Fibroblast of skin of back (primary cell): Measurements from ENCODE around the gene RAB34. TPM values are rescaled to one million over a fixed set of nuclear protein-coding genes. Genes with fewer than 3 reads are reported as not detected.

Experiments
- DNase-seq: peaks from one replicate; pipeline ENCODE4 v3.0.0-alpha.2; 2013
- polyA plus RNA-seq, 2 experiments: library from polyadenylated mRNA; unstranded; fragments of 120-200 nt; gene quantifications; one replicate each; pipeline ENCODE4 v1.2.1, GENCODE V29; 2013; ENCODE audit not compliant: insufficient read length in 2 of 2

The RAB34 gene, protein sequence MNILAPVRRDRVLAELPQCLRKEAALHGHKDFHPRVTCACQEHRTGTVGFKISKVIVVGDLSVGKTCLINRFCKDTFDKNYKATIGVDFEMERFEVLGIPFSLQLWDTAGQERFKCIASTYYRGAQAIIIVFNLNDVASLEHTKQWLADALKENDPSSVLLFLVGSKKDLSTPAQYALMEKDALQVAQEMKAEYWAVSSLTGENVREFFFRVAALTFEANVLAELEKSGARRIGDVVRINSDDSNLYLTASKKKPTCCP
- polyA plus RNA-seq (2013, experiment 1 of 2; ENCODE audit: insufficient read length) = 230 TPM
- 181 TPM for polyA plus RNA-seq (2013, experiment 2 of 2; ENCODE audit: insufficient read length)

DNA sequence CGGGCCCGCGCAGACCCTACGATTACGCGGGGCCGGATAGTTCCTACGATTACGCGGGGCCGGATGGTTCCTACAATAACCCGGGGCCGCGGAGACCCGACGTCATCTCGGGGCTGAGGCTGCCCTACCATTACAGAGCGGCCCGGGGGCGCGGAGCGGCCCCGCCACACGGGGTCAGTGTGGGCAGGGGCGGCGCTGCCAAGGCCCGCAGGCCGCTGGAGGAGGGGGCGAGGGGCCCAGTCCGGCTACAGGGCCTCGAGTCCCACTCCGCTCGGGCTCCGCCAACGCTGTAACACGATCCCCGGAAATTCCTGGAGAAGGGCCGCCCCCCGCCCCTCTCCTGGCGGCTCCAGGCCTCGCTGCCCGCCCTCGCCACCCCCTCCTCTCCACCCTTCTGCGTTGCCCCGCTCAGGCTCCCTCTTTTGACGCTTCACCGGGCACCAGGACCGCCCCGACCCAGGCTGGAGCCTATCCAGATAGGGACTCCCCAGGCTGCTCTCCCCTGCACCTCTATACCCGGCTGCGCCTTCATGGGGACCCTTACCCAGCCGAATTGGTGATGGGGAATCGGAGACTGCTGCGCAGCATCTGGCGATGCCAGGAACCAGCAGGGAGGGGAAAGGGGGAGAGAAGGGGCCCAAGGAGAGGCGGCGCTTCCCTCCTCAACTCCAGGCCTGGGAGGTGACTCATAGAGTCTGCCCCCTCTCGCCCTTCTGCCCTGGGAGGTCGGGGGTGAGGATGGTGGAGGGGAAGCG, at the start of gene RAB34:
Gene RAB34 (minus strand): TSS at position 291 of the 755 bp plus-strand sequence. CDS start 602 bp downstream, outside the sequence.
- DNase-seq = peak; percentile 94

DNA sequence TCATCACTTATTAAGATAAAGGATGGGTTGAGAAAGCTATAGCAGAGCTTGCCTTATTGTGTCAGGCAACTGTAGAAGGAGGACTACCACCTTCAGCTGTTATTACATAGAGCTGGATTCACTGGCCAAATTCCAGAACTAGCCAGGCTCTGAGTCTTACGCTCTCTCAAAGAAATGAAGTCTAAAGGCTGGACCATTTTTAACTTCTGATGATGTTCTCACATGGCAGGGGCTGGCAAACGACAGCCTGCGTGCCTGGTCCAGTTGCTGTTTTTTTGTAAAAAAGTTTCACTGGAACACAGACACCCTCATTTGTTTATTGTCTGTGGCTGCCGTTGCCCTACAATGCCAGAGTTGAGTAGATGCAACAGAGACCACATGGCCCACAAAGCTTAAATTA, 47.4 kb upstream of the RAB34 start:
- no peak for DNase-seq

DNA sequence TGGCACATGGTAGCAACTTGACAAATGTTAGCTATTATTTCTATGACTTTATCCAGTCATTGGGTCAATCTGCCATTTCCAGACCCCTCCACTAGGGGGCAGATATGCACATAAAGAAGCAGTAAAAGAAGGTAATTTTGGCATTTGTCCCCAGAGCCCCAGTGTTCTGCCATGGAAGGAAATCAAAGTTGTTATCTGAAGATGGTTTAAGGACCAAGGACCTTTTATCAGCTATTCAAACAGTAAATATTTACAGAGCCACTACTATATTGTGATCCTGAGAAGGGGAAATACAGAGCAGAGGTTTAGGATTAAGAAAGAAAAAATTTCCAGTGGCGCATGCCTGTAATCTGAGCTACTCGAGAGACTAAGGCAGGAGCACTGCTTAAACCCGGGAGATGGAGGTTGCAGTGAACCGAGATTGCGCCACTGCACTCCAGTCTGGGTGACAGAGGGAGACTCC, 46.2 kb upstream of the RAB34 start:
- DNase-seq = peak; percentile 74

DNA sequence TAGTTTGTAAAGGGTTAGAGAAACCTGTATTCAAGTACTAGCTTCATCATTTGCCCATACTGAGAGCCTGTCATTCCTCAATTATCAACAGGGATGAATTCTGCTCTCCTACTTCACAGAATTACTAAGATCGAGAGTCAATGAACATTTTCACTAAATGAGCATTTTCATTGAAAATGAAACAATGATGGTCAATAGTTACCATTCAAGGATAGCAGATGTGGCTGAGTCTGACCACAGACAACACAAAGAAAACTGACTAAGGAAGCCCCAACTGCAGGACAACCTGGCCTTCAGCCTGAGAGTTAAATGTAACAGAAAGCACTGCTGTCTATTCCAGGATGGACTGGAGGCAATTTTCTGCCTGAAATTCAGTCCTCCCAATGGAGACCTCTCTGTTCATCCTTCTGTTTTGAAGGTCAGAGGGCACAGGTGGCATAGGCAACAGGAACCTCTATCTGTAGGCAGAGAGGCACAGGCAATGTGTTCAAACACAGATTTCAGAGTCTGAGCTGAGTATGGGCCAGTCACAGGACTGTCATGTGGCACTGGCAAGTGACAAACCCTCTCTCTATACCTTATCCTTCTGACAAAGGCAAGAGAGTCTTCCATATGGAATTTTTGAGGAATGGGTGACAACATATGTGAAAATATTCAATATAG, 45.6 kb upstream of the RAB34 start:
- no peak for DNase-seq

DNA sequence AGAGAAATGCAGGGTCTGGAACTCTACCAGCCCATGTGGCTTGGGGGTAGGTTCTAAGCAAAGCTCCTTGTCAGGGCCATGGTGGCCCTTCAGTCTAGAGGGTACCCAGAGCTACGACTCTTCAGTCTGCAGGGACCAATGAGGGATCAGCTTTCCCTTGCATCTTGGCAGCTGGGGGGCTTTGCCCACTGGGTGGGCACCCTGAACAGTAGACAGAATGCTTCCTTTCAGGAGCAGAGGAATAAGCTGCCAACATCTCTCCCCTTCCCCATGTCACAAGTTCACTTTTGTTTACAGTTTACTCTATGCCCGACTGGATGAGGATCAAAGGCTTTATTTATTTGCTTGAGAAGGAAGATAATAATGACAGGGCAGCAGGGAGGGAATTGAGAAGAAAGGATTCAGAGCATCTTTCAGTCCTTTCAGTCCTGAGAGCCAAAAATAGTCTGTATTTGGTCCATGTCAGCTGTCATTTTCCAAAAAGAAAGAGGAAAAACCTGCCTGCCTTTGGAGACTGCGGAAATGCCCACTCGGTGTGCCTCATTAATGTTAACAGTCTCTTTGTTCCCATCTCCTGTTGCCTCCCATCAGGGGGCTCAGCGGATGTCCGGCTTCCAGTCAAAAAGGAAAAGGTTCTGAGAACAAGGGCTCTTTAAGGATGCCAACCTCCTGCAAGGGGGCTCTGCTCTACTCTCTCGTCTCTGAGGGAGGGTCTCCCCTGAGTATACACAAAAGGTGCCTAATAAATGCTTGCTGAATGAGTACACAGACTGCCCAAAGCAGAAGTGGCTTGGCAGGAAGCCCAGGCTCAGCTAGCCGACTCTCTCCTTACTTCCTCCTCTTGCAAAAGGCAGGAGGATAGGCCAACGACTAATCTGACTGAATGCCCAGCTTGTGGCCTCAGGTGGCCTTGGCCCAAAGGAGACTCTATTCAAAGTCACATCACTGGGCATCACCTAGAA, 43.2 kb upstream of the RAB34 start:
- DNase-seq = no peak

DNA sequence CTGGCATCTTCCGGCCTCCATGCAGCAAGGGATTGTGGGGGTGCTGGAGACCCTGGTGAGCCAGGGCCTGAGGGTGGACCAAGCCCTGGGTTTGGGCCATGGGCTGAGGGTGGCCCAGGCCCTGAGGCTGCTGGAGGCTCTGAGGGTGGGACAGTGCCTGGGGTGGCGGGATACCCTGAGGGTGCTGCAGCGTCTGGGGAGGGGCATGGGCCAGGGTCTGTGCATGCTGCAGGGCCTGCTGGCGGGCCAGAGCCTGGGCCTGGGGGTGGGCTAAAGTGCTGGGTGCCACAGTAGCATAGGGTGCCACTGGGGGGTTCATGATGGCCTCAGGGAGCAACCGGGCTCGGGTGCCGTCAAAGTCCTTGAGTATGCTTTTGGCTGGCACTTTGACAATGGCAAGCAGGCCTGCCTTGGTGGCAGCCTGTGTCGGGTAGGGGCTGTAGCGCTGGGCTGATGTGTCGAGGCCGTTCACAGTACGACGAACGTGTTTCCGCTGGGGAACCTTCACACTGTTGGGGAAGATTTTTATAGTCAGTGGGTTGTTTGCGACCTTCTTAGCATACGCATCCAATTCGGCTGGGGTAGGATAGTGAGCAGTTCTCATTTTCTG, 41.7 kb upstream of the RAB34 start:
- no peak for DNase-seq

DNA sequence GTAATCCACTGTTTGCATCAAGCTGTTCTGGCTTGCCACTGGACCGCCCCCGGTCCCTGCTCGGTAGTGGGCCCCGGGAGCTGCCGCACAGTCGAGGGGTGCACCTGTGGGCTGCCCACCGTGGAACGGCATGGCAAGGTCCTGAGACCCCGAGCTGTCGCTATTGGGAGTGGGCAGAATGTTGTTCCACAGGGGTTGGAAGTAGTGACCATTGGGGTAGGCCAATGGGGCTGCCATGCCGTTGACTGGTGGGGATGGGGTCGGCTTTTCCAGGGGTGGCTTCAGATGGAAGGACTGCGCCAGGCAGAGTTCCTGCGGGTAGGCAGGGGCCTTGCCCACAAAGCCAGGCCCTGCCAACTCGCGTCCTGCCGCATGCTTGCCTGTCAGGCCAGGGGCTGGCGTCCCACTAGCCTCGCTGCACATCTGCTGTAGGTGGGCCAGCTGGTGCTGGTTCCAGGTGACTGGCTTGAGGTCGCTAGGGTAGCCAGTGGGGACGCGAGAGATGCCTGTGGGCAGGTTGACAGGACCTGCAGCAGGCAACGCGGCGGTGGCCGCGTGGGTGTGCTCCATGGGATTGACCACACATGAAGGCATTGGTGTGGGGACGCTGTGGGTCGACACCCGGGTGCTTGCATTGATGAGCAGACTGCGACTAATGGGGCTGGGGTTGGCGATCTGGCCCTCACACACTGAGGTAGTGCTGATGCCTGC, 40.9 kb upstream of the RAB34 start:
- no peak for DNase-seq

DNA sequence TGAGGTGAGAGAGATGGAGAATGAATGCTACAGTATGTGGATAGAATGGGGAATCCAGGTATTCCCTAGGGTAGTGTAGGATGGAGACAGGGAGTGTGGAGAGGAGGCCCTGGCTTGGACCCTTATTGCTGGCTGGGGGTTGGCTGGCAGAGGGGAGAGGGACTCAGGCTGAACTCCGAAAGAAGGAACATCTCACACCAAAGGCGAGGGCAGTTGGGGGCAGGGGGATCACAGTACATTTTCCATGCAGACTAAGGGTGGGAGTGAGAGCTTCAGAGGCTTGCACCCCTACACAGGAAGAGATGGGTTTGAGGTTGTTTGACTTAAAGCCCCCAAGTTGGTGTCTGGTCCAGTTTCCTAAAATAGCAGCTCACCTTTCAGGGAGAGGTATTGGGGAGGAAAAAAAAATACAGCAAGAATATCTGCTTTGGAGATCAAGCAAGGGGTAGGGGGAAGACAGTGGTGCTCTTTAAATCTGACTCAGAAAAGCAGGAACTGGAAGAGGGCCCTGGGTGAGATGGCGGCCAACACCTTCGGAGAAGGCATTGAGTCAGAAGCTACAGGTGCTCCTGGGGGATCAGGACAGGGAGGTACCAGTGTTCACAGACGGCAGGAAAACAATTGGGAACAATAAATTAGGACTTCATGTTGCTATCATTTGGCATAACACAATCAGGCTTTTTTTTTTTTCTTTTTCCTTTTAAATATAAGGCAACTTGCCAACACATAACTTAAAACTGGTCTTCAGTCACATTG, 38.6 kb upstream of the RAB34 start:
- no peak for DNase-seq

DNA sequence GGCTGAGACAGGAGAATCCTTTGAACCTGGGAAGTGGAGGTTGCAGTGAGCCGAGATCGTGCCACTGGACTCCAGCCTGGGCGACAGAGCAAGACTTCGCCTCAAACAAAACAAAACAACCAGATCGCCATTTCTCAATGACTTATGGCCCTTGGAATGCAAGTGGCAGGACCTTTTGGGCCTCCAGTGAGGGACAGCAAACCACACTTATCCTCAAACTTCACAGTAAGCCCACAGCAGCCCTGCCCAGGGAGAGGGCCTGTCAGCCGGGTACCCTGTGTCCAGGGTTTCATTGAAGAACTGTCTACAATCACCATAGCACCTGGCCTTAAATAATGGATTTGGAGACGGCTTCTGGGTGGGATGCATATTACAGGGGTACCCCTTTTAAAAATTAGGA, 37.8 kb upstream of the RAB34 start:
- no peak for DNase-seq

DNA sequence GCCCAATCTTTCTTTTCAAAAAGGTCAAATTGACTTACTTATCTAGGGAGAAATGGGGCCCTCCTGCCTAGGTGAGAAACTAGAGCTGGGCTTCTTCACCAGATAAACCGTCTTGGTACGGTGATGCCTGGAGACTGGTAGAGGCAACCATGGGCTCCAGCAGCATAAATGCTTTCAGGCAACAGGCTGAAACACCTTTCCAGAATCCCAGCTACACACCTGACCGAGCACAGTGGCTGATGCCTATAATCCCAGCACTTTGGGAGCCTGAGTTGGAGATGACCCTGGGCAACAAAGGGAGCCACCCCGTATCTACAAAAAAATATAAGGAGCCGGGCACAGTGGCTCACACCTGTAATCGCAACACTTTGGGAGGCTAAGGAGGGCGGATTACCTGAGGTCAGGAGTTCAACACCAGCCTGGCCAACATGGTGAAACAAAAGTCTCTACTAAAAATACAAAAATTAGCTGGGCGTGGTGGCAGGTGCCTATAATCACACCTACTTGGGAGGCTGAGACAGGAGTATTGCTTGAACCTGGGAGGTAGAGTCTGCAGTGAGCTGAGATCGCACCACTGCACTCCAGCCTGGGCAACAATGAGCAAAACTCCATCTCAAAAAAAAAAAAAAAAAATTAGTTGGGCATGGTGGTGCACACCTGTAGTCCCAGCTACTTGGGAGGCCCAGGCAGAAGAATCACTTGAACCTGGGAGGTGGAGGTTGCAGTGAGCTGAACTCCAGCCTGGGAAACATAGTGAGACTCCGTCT, 34.1 kb upstream of the RAB34 start:
- no peak for DNase-seq

DNA sequence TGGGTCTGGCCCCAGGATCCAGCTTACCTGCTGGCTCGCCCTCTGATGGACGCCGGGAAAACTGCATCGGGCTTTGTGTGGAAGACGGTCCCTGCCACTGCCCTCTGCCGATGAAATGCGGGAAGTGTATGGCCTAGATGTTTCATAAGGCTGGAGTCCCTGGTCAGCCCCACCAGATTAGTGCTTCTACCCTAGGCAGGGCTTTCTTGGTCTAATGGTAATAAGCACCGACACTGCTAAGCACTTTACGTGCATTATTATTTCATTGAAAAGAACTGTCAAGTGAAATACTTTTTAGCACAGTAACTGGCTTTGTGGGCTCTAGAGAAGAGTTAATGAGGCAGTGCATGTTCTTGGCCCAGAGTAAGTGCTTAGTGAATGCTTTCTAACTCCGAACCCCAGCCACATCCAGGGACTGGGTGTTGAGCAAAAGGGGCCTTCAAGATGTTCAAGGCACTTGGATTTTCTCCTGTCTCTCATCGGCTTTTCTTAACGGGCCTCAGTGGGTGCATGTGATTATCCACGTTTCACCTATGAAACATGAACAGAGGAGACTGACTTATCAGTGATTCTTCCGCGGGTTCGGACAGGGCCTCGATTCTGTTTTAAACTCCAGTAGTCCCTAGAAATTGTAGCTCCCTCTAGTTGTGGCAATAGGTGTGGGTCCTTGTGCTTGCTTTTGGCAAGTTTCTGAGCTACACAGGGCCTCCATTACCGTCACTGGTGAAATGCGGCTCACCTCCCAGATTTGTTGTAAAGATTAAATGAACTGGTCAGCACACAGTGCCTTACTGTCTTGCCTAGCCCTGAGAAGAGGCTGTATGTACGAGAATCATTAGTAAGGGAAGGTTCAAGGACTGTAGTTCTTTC, 32.7 kb upstream of the RAB34 start:
- peak; percentile 88 for DNase-seq

DNA sequence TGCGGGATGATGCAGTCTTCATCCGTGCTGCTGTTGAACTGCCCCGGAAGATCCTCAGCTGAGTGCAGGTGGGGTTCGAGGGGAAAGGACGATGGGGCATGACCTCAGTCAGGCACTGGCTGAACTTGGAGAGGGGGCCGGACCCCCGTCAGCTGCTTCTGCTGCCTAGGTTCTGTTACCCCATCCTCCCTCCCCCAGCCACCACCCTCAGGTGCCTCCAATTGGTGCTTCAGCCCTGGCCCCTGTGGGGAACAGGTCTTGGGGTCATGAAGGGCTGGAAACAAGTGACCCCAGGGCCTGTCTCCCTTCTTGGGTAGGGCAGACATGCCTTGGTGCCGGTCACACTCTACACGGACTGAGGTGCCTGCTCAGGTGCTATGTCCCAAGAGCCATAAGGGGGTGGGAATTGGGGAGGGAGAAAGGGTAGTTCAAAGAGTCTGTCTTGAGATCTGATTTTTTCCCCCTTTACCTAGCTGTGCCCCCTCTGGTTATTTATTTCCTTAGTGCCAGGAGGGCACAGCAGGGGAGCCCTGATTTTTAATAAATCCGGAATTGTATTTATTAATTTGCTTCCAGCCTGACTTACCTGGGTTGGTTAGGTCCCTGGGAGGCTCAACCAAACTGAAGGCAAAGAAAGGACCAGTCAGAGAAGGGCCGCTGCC, 32.0 kb upstream of the RAB34 start:
- no peak for DNase-seq

DNA sequence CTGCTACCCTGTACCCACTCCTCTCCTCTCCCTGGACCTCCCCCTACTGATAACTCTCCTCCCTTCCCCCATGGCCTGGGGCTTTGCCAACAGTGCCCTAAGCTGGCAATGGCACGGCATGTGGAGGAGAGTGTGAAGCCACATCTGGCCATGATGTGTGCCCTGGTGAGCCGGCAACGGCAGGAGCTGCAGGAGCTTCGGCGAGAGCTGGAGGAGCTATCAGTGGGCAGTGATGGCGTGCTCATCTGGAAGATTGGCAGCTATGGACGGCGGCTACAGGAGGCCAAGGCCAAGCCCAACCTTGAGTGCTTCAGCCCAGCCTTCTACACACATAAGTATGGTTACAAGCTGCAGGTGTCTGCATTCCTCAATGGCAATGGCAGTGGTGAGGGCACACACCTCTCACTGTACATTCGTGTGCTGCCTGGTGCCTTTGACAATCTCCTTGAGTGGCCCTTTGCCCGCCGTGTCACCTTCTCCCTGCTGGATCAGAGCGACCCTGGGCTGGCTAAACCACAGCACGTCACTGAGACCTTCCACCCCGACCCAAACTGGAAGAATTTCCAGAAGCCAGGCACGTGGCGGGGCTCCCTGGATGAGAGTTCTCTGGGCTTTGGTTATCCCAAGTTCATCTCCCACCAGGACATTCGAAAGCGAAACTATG, 31.3 kb upstream of the RAB34 start:
- no peak for DNase-seq

DNA sequence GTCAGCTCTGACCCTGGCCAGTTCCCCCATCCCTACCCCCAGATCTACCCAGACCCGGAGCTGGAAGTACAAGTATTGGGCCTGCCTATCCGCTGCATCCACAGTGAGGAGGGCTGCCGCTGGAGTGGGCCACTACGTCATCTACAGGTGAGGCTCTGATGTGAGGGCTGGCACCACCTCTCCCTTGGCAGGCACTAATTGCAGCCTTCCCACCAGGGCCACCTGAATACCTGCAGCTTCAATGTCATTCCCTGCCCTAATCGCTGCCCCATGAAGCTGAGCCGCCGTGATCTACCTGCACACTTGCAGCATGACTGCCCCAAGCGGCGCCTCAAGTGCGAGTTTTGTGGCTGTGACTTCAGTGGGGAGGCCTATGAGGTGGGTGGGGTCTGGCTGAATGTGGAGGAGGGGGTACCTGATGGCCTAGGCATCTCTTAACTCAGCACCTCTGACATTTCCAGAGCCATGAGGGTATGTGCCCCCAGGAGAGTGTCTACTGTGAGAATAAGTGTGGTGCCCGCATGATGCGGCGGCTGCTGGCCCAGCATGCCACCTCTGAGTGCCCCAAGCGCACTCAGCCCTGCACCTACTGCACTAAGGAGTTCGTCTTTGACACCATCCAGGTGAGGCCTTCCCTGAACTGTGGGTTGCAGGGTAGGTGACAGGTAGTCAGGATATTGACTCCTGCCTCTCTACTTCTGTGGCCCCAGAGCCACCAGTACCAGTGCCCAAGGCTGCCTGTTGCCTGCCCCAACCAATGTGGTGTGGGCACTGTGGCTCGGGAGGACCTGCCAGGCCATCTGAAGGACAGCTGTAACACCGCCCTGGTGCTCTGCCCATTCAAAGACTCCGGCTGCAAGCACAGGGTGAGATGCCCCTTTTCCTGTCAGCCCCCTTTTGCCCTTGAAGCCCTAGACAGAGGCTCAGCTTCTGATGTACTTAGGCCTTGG, 30.4 kb upstream of the RAB34 start:
- DNase-seq = no peak

DNA sequence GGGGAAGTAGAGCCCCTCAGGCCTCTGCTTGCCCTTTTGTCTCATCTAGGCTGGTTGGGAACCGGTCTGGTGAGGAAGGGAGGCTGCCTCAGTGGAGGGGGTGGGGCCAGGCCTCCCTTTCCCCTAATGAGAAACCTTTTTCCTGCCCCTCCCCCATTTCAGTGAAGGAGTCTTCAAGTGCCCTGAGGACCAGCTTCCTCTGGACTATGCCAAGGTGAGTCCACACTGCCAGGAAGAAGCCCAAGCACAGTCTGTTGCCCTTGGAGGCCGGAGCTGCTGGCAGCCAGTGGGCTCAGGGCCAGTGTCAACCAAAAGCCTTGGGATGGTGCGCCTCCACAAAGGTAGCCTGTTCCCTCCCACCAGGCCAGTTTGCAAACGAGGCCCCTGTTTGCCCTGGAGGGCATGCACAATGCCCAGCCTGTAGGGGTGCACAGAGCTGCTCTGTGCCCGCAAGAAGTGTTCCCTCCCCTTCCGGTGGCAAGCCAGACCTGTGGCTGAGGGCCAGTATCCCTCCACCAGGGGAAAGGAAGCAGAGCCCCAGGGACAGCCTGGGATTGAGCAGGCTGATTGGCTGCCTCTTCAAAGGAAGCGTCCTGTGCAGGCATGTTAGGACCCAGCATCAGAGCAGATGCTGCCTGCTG, 29.5 kb upstream of the RAB34 start:
- no peak for DNase-seq

DNA sequence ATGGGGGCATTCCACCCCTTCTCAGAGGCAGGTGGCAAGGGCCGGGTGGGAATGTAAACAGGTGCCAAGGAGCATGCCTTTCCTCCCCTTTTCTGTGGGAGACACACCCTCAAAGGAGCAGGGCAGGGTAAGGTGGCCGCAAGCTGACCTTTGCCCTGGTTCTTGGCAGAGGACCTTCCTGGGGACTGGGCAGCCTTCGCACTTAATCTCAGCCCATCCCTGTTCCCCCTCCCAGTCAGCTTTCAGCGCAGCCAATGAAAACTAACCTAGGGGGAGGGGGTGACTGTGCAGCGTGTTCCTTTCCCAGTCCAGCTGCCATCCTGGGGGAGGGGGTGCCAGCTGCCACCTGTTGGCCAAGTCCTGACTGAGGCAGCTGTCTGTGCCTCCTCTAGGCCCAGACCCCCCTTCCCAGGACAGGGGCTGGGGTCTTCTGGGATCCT, 29.0 kb upstream of the RAB34 start:
- no peak for DNase-seq
